Sigmoid colon (tissue), 7 donors: Measurements from ENCODE around the gene PDXDC1. TPM values are rescaled to one million over a fixed set of nuclear protein-coding genes. Genes with fewer than 3 reads are reported as not detected.
"Not testable (repeated sequence)": the region's sequence is repeated elsewhere in the genome, so short reads cannot be mapped to it uniquely, and the experiment has no call there.

Experiments
- DNase-seq: peaks from one replicate; pipeline ENCODE4 v3.0.0-alpha.2; 2019
- H3K27ac ChIP-seq, 4 donors: fragments of 200-600 bp; sonication (generic); one replicate each; pipeline ENCODE4 v1.5.1; 2016 to 2019; ENCODE audit warnings: mild to moderate bottlenecking in 1 of 4
- H3K27me3 ChIP-seq, 3 donors: fragments of 200-600 bp; sonication (generic); one replicate each; pipeline ENCODE4 v1.5.1; 2019; ENCODE audit warnings: mild to moderate bottlenecking in 1 of 3
- H3K36me3 ChIP-seq, 4 donors: fragments of 200-600 bp; sonication (generic); one replicate each; pipeline ENCODE4 v1.5.1; 2016 to 2019
- H3K4me1 ChIP-seq, 4 donors: fragments of 200-600 bp; sonication (generic); one replicate each; pipeline ENCODE4 v1.5.1; 2017 to 2019
- H3K4me3 ChIP-seq, 4 donors: fragments of 200-600 bp; sonication (generic); one replicate each; pipeline ENCODE4 v1.5.1; 2017 to 2019; ENCODE audit warnings: mild to moderate bottlenecking in 2 of 4, moderate library complexity in 1 of 4
- H3K9me3 ChIP-seq, 4 donors: fragments of 200-600 bp in 3 of 4; sonication (generic) in 3 of 4; one replicate each; pipeline versions ENCODE4 v1.5.1 to v1.6.1; 2013 to 2019
- CTCF ChIP-seq, 4 experiments: fragments of 450-650 bp in 3 of 4; fragments of 200-600 bp in 1 of 4; IDR thresholded peaks; one replicate each; pipeline ENCODE4 v1.5.1; 2016 to 2019; ENCODE audit warnings: antibody characterized with exemption in 4 of 4, mild to moderate bottlenecking in 3 of 4, moderate library complexity in 2 of 4
- EP300 ChIP-seq, 4 donors: sonication (generic); formaldehyde crosslinking; IDR thresholded peaks; one replicate each; pipeline ENCODE4 v1.6.1; 2017; ENCODE audit warnings: antibody characterized with exemption in 4 of 4
- POLR2A ChIP-seq, 2 donors: fragments of 450-650 bp; IDR thresholded peaks; one replicate each; pipeline ENCODE4 v1.6.1; 2016; ENCODE audit warnings: antibody characterized with exemption in 2 of 2, mild to moderate bottlenecking in 2 of 2, moderate library complexity in 2 of 2
- POLR2AphosphoS5 ChIP-seq, 4 donors: sonication (generic); formaldehyde crosslinking; IDR thresholded peaks; one replicate each; pipeline ENCODE4 v1.6.1; 2017; ENCODE audit warnings: antibody characterized with exemption in 4 of 4
- whole genome bisulfite sequencing, 2 donors: extraction: QIAGEN DNeasy Blood & Tissue Kit; methylation state at CpG; one replicate each; pipeline ENCODE4 v1.1.7; 2013; 5-methylcytosine and 5-hydroxymethylcytosine counted together
- intact Hi-C: fragments of 100-400 bp; cut with DNase I; formaldehyde crosslinking; loops from one replicate; pipeline ENCODE4 v1.15.1; 2023
- polyA plus RNA-seq, 3 donors: library from polyadenylated mRNA; stranded (reverse); fragments of 200-250 nt; gene quantifications; one replicate each; pipeline ENCODE4 v1.2.3, GENCODE V29; 2013
- total RNA-seq, 4 donors: library from RNA; depleted of rRNA; stranded (reverse); fragments of >200 nt; gene quantifications; one replicate each; pipeline ENCODE4 v1.1.0, GENCODE V29; 2016
- donor health status: healthy with polysubstance abuse.
- donor health status: Bipolar disorder and iron deficiency.
- donor health status: healthy.

PDXDC1 gene
- total and polyA plus RNA-seq, 7 donors: 46.4 to 112 (median 57.3) TPM

GRCh38 chr16:15140444-15141365, 165.9 kb downstream of the PDXDC1 start:
- intact Hi-C loops, H3K27me3 ChIP-seq, H3K36me3 ChIP-seq, H3K9me3 ChIP-seq: not testable (repeated sequence)
- Histone ChIP-seq H3K27ac (peak overlapping the region; percentile 89 to 99 (median 96)), H3K4me3 (peak overlapping the region; percentile 14 to 39 (median 34)), H3K4me1 (peaks cover 0 to 59% (median 57%) of the 10 kb centered on the region in 4 donors)
- peak in 2 of 4 donors; percentile 70 to 78 for TF ChIP-seq POLR2AphosphoS5 (IDR thresholded peaks at IDR 0.05)
- peak in 1 of 2 donors; percentile 49 for TF ChIP-seq POLR2A (IDR thresholded peaks at IDR 0.05)
- 59 to 79% methylated on average over 30 of the region's 30 CpGs for WGBS, 2 donors
- peak; percentile 88 for DNase-seq

- Histone ChIP-seq H3K4me3 (peak overlapping the region in 3 of 4 donors; percentile 30 to 39 (median 37)), H3K4me1 (peaks cover 0 to 66% (median 63%) of the 10 kb centered on the region in 4 donors), H3K27ac (peak overlapping the region; percentile 89 to 99 (median 96)), H3K27me3 (no peaks in the 10 kb centered on the region), H3K36me3 (no peaks in the 10 kb centered on the region), H3K9me3 (no peaks in the 10 kb centered on the region)
- intact Hi-C loops: no loop called here
- WGBS, 2 donors: 72 to 92% methylated on average over 15 of the region's 15 CpGs
- no peak for TF ChIP-seq CTCF (IDR thresholded peaks at IDR 0.05)
- TF ChIP-seq POLR2AphosphoS5 (IDR thresholded peaks at IDR 0.05): no peak
- no peak for TF ChIP-seq POLR2A (IDR thresholded peaks at IDR 0.05)
- no peak for TF ChIP-seq EP300 (IDR thresholded peaks at IDR 0.05)
- peak; percentile 64 for DNase-seq
These were observed 166.8 kb downstream of the PDXDC1 start for GRCh38 chr16:15141586-15141985.

- intact Hi-C loops: not testable (repeated sequence)
- peaks cover 0 to 74% (median 69%) of the 10 kb centered on the region in 4 donors for H3K4me1 ChIP-seq
- WGBS, 2 donors: 78 to 87% methylated on average over 21 to 22 of the region's 27 CpGs
These were observed 167.5 kb downstream of the PDXDC1 start for GRCh38 chr16:15142107-15142890.

GRCh38 chr16:15142891-15143600, 168.2 kb downstream of the PDXDC1 start:
- Histone ChIP-seq H3K4me1 (peaks cover 0 to 81% (median 74%) of the 10 kb centered on the region in 4 donors), H3K27ac (peak overlapping the region; percentile 89 to 99 (median 96)), H3K4me3 (peak overlapping the region in 3 of 4 donors; percentile 37 to 46 (median 41))
- H3K27me3 ChIP-seq, H3K36me3 ChIP-seq, H3K9me3 ChIP-seq, intact Hi-C loops: not testable (repeated sequence)
- DNase-seq: peak; percentile 59
- 68% methylated on average over 22 to 25 of the region's 26 CpGs for WGBS, 2 donors

More at GRCh38 chr16:15142107-15142890, 167.5 kb downstream of the PDXDC1 start:
- not testable (repeated sequence) for H3K9me3 ChIP-seq, H3K36me3 ChIP-seq, H3K27me3 ChIP-seq
- DNase-seq: peak; percentile 86
- H3K4me3 ChIP-seq: peak overlapping the region in 3 of 4 donors; percentile 30 to 46 (median 41)
- H3K27ac ChIP-seq: peak overlapping the region; percentile 89 to 99 (median 96)
- TF ChIP-seq EP300 (IDR thresholded peaks at IDR 0.05): peak in 3 of 4 donors; percentile 10 to 61 (median 28)
- TF ChIP-seq POLR2AphosphoS5 (IDR thresholded peaks at IDR 0.05): peak; percentile 54 to 78 (median 72)

- intact Hi-C loops, H3K27me3 ChIP-seq: not testable (repeated sequence)
These were observed 168.8 kb downstream of the PDXDC1 start for GRCh38 chr16:15143601-15144091.

GRCh38 chr16:15144092-15144631, 169.3 kb downstream of the PDXDC1 start:
- H3K9me3 ChIP-seq, H3K36me3 ChIP-seq, intact Hi-C loops, H3K27me3 ChIP-seq: not testable (repeated sequence)
- DNase-seq: peak; percentile 90
- TF ChIP-seq EP300 (IDR thresholded peaks at IDR 0.05) (peak in 1 of 4 donors; percentile 8), POLR2AphosphoS5 (IDR thresholded peaks at IDR 0.05) (peak; percentile 42 to 74 (median 68)), POLR2A (IDR thresholded peaks at IDR 0.05) (peak in 1 of 2 donors; percentile 44)
- Histone ChIP-seq H3K4me1 (peaks cover 0 to 87% (median 81%) of the 10 kb centered on the region in 4 donors), H3K27ac (peak overlapping the region; percentile 89 to 99 (median 96)), H3K4me3 (peak overlapping the region; percentile 14 to 46 (median 39))
- 35 to 71% methylated on average over 22 of the region's 22 CpGs for WGBS, 2 donors

More at GRCh38 chr16:15143601-15144091, 168.8 kb downstream of the PDXDC1 start:
- Histone ChIP-seq H3K4me3 (peak overlapping the region; percentile 14 to 46 (median 39)), H3K4me1 (peaks cover 0 to 81% (median 76%) of the 10 kb centered on the region in 4 donors), H3K27ac (peak overlapping the region; percentile 89 to 99 (median 96))
- H3K36me3 ChIP-seq, H3K9me3 ChIP-seq: not testable (repeated sequence)
- peak; percentile 69 for DNase-seq
- 59 to 75% methylated on average over 26 of the region's 26 CpGs for WGBS, 2 donors
